Testis (tissue), 2 donors: ENCODE results near the gene NAA20.

Experiments
- POLR2A ChIP-seq: fragments of 450-650 bp; IDR thresholded peaks from one replicate; pipeline ENCODE4 v1.6.1; 2017; ENCODE audit warnings: antibody characterized with exemption, mild to moderate bottlenecking, moderate library complexity
- TF ChIP-seq, protein P1 (sequence below), 3 experiments: fragments of 450-650 bp in 2 of 3; fragments of 200-600 bp in 1 of 3; sonication (generic) in 1 of 3; IDR thresholded peaks; one replicate each; pipeline ENCODE4 v1.5.1; 2016 to 2019; ENCODE audit warnings: antibody characterized with exemption in 3 of 3, mild to moderate bottlenecking in 2 of 3, moderate library complexity in 1 of 3

DNA sequence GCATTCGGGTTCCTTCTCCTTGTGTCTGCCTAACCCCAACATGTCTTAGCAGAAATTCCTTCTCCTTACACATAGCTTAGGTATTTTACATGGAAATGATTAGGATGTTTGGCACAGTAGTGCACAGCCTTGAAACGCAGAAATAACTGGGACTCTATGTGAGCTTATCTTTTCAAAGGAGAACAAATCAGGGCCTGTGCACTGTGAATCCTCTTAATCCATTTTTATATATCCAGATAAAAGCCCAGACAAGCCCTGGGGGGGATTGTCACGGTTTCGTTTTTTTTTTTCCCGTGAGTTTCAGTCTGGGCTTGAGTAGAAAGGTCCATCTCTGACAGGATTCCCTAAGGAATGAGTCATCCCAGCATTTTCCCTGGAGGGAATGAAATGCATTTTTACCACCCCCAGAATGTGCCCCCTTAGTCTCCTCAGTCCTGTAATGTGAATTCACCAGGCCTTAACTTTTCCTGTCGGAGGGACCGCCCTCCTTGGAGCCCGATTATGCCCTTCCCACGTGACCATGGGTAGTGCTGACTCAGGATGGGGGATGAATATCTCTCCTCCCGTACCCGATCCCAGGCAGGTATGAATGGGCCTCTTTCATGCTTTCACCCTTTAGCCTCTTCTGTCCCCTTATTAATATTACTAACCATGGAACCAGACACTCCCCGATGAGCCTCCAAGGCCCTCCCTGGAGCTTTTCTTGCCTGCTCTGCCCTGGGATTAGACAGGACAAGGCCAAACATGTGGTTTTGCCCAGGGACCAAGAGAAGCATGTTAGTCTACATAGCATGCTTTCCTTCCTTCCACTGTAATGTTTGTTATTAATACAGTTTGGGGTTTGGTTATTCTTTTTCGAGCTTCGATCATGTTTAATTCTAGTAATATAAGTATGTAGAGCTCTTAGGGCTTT is 23.9 kb upstream of the NAA20 start:
- TF ChIP-seq, protein P1, sequence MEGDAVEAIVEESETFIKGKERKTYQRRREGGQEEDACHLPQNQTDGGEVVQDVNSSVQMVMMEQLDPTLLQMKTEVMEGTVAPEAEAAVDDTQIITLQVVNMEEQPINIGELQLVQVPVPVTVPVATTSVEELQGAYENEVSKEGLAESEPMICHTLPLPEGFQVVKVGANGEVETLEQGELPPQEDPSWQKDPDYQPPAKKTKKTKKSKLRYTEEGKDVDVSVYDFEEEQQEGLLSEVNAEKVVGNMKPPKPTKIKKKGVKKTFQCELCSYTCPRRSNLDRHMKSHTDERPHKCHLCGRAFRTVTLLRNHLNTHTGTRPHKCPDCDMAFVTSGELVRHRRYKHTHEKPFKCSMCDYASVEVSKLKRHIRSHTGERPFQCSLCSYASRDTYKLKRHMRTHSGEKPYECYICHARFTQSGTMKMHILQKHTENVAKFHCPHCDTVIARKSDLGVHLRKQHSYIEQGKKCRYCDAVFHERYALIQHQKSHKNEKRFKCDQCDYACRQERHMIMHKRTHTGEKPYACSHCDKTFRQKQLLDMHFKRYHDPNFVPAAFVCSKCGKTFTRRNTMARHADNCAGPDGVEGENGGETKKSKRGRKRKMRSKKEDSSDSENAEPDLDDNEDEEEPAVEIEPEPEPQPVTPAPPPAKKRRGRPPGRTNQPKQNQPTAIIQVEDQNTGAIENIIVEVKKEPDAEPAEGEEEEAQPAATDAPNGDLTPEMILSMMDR (IDR thresholded peaks at IDR 0.05), result no peak
- no peak for TF ChIP-seq POLR2A
